SU-DHL-6 (cell line): Measurements from ENCODE around the gene MYBBP1A.

Experiments used
- H2AFZ ChIP-seq: fragments of 200-600 bp; sonication (generic); 2 replicates; pipeline ENCODE4 v1.6.1; 2014; ENCODE audit warnings: low read depth, mild to moderate bottlenecking, moderate library complexity, mixed read lengths, antibody characterized with exemption, low read length; ENCODE audit not compliant: severe bottlenecking
- H3F3A ChIP-seq: fragments of 200-600 bp; shearing (Covaris generic); 2 replicates; pipeline ENCODE4 v1.6.0; 2016; ENCODE audit warnings: antibody characterized with exemption, mild to moderate bottlenecking; ENCODE audit not compliant: insufficient read depth
- H3K27ac ChIP-seq: fragments of 200-600 bp; sonication (generic); 2 replicates; pipeline ENCODE4 v1.5.1; 2016; ENCODE audit warnings: low read depth, mild to moderate bottlenecking, low read length, moderate library complexity, mixed read lengths
- H3K27me3 ChIP-seq: fragments of 200-600 bp; sonication (generic), shearing (Covaris generic); 2 replicates; pipeline ENCODE4 v1.6.0; 2014; ENCODE audit warnings: mild to moderate bottlenecking, low read length
- H3K36me3 ChIP-seq: fragments of 200-600 bp; sonication (generic); 2 replicates; pipeline ENCODE4 v1.6.1; 2014; ENCODE audit warnings: mild to moderate bottlenecking, low read length, mixed read lengths
- H3K4me2 ChIP-seq: fragments of 300-600, 200-600 bp; shearing (Covaris generic), sonication (generic); 2 replicates; pipeline ENCODE4 v1.6.0; 2014; ENCODE audit warnings: low read length, low read depth, mild to moderate bottlenecking; ENCODE audit not compliant: poor library complexity, severe bottlenecking
- H3K4me3 ChIP-seq: fragments of 200-600 bp; sonication (generic); 2 replicates; pipeline ENCODE4 v1.5.1; 2014; ENCODE audit warnings: antibody characterized with exemption, low read length, mild to moderate bottlenecking, mixed read lengths; ENCODE audit not compliant: insufficient read depth, poor library complexity, severe bottlenecking
- H3K79me2 ChIP-seq: fragments of 200-600 bp; sonication (generic); 2 replicates; pipeline ENCODE4 v1.6.1; 2014; ENCODE audit warnings: mild to moderate bottlenecking, low read length, moderate library complexity; ENCODE audit not compliant: insufficient read depth
- H3K9ac ChIP-seq: fragments of 200-600 bp; sonication (generic); 2 replicates; pipeline ENCODE4 v1.7.0; 2014; ENCODE audit warnings: mild to moderate bottlenecking, low read length
- H3K9me2 ChIP-seq: fragments of 200-600 bp; sonication (generic); replicated peaks from 2 replicates; pipeline ENCODE4 v1.6.1; 2014; ENCODE audit warnings: low read length; ENCODE audit not compliant: insufficient read depth
- H3K9me3 ChIP-seq: fragments of 200-600 bp; sonication (generic); 2 replicates; pipeline ENCODE4 v1.6.1; 2014; ENCODE audit warnings: low read length, mixed read lengths; ENCODE audit not compliant: insufficient read depth
- H4K20me1 ChIP-seq: fragments of 200-600 bp; sonication (generic); 2 replicates; pipeline ENCODE4 v1.6.1; 2014; ENCODE audit warnings: low read depth, mild to moderate bottlenecking, antibody characterized with exemption, low read length, moderate library complexity, mixed read lengths
- CTCF ChIP-seq: fragments of 200-600 bp; sonication (generic); IDR thresholded peaks from one replicate; pipeline ENCODE4 v1.5.1; 2017; ENCODE audit warnings: antibody characterized with exemption, mild to moderate bottlenecking, low read length, moderate library complexity; ENCODE audit not compliant: insufficient read depth, poor library complexity, severe bottlenecking
- EZH2phosphoT487 ChIP-seq: fragments of 200-600 bp; sonication (generic), shearing (Covaris generic); conservative IDR thresholded peaks from 2 replicates; pipeline ENCODE4 v1.6.1; 2018; ENCODE audit warnings: mild to moderate bottlenecking, antibody characterized with exemption, low read length, moderate library complexity, mixed read lengths

The MYBBP1A gene

GRCh38 chr17:4501295-4501949 is 53.8 kb downstream of the MYBBP1A start:
- no peaks in the 10 kb centered on the region for H3K9me2 ChIP-seq
- H3K4me3 ChIP-seq = no peak overlapping the region
- TF ChIP-seq EZH2phosphoT487 (no peak), CTCF (no peak)
- no peak overlapping the region for H2AFZ ChIP-seq
- H3K79me2 ChIP-seq = no peaks in the 10 kb centered on the region
- no peaks in the 10 kb centered on the region for H3F3A ChIP-seq
- no peaks in the 10 kb centered on the region for H3K9me3 ChIP-seq
- no peak overlapping the region for H3K9ac ChIP-seq
- no peaks in the 10 kb centered on the region for H3K36me3 ChIP-seq
- no peak overlapping the region for H3K27ac ChIP-seq
- H3K27me3 ChIP-seq = 0 out of 2 replicates have a peak, but pooled peaks cover 5% of the 10 kb centered on the region
- no peaks in the 10 kb centered on the region for H4K20me1 ChIP-seq
- H3K4me2 ChIP-seq = no peak overlapping the region

- no peaks in the 10 kb centered on the region for H3K9me2 ChIP-seq
- H3K36me3 ChIP-seq = no peaks in the 10 kb centered on the region
- H3K9me3 ChIP-seq = no peaks in the 10 kb centered on the region
- no peaks in the 10 kb centered on the region for H4K20me1 ChIP-seq
- peak overlapping the region; percentile 59 for H3K4me2 ChIP-seq
- H3K79me2 ChIP-seq = no peaks in the 10 kb centered on the region
- no peaks in the 10 kb centered on the region for H3F3A ChIP-seq
- no peak overlapping the region for H2AFZ ChIP-seq
- no peak overlapping the region for H3K27ac ChIP-seq
- no peak for TF ChIP-seq EZH2phosphoT487
- no peak for TF ChIP-seq CTCF
- 0 out of 2 replicates have a peak, but pooled peaks cover 5% of the 10 kb centered on the region for H3K27me3 ChIP-seq
- no peak overlapping the region for H3K4me3 ChIP-seq
- H3K9ac ChIP-seq = no peak overlapping the region
These were observed 55.0 kb downstream of the MYBBP1A start for GRCh38 chr17:4500191-4500571.

DNA sequence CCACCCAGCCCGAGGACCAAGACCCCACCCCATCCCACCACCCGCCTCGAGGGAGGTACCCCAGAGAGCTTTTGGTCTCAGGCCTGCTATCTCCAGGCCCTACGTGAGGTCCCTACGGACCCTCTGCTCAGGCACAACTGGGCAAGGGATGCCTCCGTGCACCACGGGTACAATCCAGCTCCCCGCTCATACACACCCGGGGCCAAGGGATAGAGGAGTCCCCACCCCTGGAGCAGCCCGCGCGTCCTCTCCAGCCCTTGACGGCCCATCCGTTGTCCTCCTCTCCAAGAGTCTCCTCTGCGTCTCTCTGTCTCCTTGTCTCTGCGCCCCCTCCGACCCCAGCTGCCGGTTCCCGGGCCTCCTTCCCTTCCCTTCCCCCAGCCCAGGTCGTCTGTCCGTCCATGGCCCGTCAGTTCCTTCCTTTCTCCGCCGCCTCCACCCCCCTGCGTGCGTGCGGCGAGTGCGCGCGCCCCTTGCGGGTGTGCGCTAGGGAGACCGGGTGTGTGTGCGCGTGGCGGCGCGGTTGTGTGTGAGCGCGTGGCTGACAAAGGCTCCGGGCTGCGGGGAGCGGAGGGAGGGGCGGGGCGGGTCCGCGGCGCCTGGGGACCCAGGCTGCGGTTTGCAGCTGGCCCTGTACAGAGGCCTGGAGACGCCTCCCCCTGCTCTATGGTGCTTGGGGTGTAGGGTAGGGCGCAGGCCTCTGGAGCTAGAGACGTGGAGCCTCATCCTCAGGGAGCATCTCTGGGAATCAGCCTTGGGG is 55.6 kb downstream of the MYBBP1A start:
- Histone ChIP-seq H3K4me3 (peak overlapping the region; percentile 40), H3K27me3 (0 out of 2 replicates have a peak, but pooled peaks cover 5% of the 10 kb centered on the region), H2AFZ (no peak overlapping the region), H3K27ac (no peak overlapping the region), H4K20me1 (no peaks in the 10 kb centered on the region), H3K36me3 (no peaks in the 10 kb centered on the region), H3K9me3 (no peaks in the 10 kb centered on the region), H3K9ac (no peak overlapping the region; the same call in 1 of the 2 replicates), H3K4me2 (peak overlapping the region; percentile 59), H3K9me2 (no peaks in the 10 kb centered on the region), H3K79me2 (no peaks in the 10 kb centered on the region), H3F3A (no peaks in the 10 kb centered on the region)
- TF ChIP-seq EZH2phosphoT487 = no peak
